HG03442 (cell line): ENCODE data around the gene ZNF664.

Source experiments
- ATAC-seq: cut with Tn5 transposase; IDR thresholded peaks from one replicate; pipeline ENCODE4 v1.9.1; 2021; ENCODE audit warnings: mild to moderate bottlenecking, moderate library complexity; ENCODE audit not compliant: unreplicated experiment

Gene ZNF664

DNA sequence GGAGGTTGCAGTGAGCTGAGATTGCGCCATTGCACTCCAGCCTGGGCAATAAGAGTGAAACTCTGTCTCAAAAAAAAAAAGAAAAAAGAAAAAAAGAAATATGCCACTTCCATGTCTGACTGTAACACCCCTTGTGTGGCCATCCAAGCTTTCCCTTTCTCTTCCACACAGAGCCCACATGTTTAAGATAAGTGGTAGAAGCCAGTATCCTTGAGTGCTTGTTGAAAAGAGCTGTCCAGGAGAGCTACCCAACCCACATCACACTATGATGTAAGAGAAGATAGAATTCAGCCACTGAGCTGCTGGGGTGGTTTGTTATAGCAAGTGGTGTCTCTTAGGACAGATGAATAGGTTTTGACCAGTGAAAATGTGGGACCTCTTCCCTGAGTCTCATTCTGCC is 82.1 kb downstream of the ZNF664 start:
- ATAC-seq = no peak

DNA sequence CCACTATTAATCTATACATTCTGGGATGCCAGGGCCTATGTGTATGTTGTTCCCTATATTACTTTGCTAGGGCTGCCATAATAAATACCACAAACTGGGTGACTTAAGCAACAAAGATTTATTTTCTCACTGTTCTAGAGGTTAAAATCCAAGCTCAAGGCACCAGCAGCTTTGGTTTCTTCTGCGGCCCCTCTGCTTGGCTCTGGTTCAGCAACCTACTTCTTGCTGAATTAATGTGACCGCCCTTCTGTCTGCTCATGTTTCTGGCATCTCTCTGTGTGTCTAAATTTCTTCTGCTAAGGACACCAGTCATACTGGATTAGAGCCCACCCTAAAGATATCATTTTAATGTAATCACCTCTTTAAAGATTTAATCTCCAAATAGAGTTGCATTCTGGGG is 84.7 kb downstream of the ZNF664 start:
- ATAC-seq = no peak

DNA sequence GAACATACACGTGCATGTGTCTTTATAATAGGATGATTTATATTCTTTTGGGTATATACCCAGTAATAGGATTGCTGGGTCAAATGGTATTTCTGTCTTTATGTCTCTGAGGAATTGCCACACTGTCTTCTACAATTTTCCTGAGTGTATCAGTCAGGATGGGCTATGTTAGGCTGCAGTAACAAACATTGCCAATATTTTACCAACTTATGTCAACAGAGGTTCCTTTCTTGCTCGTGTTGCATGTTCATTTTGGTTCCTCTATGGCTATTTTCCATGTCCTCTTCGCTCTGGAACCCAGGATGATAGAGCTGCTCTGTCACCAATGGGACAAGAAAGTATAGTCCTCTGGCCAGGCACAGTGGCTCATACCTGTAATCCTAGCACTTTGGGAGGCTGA is 86.7 kb downstream of the ZNF664 start:
- no peak for ATAC-seq
